NCI-H2171 (cell line): ENCODE results near the gene CEP70.
A peak's percentile ranks its signal among the peaks of the same experiment; 100 is the strongest.
"Not testable (repeated sequence)": the region's sequence is repeated elsewhere in the genome, so short reads cannot be mapped to it uniquely, and the experiment has no call there.

ENCODE experiments used
- DNase-seq: peaks from one replicate; lab custom pipeline; 2025; lab: John Stamatoyannopoulos, UW

CEP70 gene

GRCh38 chr3:138471481-138471880, 122.6 kb downstream of the CEP70 start:
- DNase-seq, result no peak

GRCh38 chr3:138470687-138471086, 123.4 kb downstream of the CEP70 start:
- DNase-seq, result no peak

GRCh38 chr3:138469874-138470273, 124.2 kb downstream of the CEP70 start:
- no peak for DNase-seq

- DNase-seq, result no peak
These were observed 125.2 kb downstream of the CEP70 start for GRCh38 chr3:138468886-138469285.

- no peak for DNase-seq
These were observed 125.6 kb downstream of the CEP70 start for GRCh38 chr3:138468451-138468850.

- no peak for DNase-seq
These were observed 126.1 kb downstream of the CEP70 start for GRCh38 chr3:138467931-138468330.

GRCh38 chr3:138465925-138466324, 128.1 kb downstream of the CEP70 start:
- peak; percentile 15 for DNase-seq

- DNase-seq, result no peak
These were observed 128.6 kb downstream of the CEP70 start for GRCh38 chr3:138465451-138465850.

GRCh38 chr3:138464491-138464860, 129.6 kb downstream of the CEP70 start:
- no peak for DNase-seq

- no peak for DNase-seq
These were observed 130.2 kb downstream of the CEP70 start for GRCh38 chr3:138463724-138464490.

GRCh38 chr3:138461896-138462295, 132.2 kb downstream of the CEP70 start:
- no peak for DNase-seq

GRCh38 chr3:138461246-138461645, 132.8 kb downstream of the CEP70 start:
- DNase-seq, result no peak

GRCh38 chr3:138460536-138461205, 133.4 kb downstream of the CEP70 start:
- DNase-seq, result no peak

- peak; percentile 38 for DNase-seq
These were observed 134.2 kb downstream of the CEP70 start for GRCh38 chr3:138459619-138460535.

GRCh38 chr3:138458774-138459499, 135.1 kb downstream of the CEP70 start:
- DNase-seq, result no peak

GRCh38 chr3:138457863-138458735, 136.0 kb downstream of the CEP70 start:
- no peak for DNase-seq

- DNase-seq, result no peak
These were observed 136.8 kb downstream of the CEP70 start for GRCh38 chr3:138456961-138457862.

- DNase-seq, result no peak
These were observed 138.0 kb downstream of the CEP70 start for GRCh38 chr3:138455801-138456716.

GRCh38 chr3:138453940-138454339, 140.1 kb downstream of the CEP70 start:
- not testable (repeated sequence) for DNase-seq
